CD4-positive, alpha-beta T cell treated with Interleukin-17A for 1 hour (primary cell): ENCODE results near the gene CREB5.
"Not testable (repeated sequence)": the region's sequence is repeated elsewhere in the genome, so short reads cannot be mapped to it uniquely, and the experiment has no call there.

Source experiments
- DNase-seq: peaks from one replicate; pipeline ENCODE4 v3.0.0-alpha.2; 2020

CREB5 gene

DNA sequence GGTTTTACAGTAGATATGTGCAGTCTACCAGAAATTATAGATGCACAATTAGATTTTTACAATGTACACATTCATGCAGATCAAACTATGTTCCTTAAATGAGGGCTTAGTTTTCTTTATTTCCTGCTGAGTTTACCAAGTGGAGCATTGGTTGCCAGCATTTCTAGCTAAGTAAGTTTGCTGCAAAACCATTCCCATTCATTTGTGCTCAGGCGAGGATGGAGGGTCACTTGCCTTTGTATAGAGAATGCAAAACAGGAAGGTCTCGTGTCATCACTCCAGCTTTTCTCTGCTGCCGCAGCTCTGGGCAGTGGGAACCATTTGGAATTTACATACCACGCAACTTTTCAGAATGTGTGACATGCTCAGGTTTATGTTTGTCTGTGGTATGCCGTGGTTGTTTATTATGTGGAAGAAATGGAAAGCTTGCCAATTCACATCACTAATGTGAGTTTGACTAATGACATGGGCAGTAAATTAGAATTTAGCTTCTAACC, 347.2 kb downstream of the CREB5 start:
- no peak for DNase-seq

DNA sequence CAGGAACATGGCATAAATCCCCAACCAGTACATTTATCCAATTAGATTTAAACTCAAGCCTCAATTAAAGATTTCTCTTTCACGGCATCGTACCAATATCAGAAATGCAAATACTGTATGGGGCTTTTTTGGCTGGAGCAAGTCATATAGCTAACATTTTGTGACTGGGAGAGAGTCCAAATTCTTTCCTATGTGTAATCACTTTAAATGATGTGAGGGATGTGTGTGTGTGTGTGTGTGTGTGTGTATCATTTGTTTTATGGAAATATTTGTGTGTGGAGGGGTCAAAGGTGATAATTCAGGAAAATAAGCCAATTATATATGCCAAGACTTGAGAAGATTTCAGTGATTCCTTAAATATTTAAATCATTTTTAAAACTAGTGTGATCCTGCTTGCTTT, 349.2 kb downstream of the CREB5 start:
- no peak for DNase-seq

DNA sequence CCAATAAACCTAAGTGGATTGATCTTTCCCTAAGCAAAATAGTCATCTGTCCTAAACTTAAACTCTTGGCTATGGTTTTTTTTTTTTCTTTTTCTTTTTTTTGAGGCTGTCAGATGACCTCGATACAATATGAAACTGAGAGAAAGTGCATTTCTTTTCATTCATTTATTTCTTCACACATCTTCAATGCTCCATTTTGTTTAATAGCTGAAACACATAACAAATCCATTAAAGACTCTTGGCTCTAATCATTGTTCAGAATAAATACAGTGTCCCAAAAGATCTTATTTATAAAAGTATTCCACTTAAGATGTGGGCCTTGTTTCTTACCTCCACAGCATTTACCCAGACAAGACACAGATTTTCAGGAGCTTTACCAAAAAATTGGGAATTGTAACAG, 350.3 kb downstream of the CREB5 start:
- DNase-seq: no peak

DNA sequence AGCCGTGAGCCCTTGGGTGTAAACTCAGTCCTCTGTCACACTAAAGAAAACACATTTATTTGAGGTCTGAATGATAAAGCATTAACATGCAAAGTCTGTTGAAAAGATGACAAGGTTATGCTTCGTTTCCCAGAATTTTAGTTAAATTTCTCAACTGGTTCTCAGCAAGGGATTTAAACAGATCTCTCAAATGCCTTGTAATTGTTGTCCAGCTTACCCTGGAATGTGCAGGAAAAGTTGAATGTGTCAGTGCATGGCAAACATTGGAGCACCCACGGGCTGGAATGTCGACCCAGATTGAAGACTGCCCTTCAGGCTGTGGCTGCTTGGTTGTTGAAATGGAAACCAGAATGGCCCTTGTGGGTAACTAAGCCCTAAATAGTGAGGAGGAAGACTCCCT, 354.0 kb downstream of the CREB5 start:
- DNase-seq: no peak

DNA sequence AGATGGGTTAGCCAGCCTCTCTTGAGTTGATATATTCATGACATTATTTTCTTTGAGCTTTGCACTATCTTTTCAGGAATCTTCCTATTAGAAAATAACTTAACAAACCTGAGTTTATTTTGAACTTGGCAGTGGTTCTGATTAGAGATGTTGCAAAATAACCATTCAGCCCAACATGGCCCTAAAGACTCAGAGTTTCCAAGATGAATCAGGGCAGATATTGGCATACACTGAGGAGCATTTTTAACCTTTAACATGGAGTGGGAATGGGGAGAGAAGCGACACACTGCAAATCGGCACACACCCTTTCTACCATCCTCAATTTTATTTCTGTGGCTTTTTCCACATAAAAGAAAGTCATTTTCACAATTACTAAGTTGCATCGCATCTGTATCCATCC, 355.0 kb downstream of the CREB5 start:
- no peak for DNase-seq

DNA sequence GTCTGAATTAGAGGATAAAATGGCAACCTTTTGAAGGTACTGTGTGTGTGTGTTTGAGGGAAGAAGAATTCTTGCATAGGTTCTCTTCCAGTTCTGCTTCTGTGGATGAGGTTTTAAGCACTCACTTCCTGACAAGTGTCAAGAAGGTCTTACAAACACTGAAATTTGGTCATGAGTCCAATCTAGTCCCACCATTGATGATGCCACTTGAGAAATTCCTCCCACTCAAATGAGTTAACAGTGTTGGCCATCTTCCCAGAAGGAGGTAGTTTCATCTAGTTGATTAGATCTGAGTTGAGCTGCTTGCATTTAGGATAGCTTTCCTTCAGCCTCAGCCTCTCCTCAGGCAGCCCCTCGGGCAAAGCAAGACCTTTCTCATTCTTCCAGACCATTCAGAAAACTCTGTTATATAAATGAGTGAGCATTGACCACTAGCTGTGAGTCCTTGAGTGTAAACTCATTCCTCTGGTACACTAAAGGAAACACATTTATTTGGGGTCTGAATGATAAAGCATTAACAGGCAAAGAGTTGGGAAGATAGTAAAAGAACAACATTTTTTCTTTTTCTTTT, 356.3 kb downstream of the CREB5 start:
- DNase-seq: no peak

DNA sequence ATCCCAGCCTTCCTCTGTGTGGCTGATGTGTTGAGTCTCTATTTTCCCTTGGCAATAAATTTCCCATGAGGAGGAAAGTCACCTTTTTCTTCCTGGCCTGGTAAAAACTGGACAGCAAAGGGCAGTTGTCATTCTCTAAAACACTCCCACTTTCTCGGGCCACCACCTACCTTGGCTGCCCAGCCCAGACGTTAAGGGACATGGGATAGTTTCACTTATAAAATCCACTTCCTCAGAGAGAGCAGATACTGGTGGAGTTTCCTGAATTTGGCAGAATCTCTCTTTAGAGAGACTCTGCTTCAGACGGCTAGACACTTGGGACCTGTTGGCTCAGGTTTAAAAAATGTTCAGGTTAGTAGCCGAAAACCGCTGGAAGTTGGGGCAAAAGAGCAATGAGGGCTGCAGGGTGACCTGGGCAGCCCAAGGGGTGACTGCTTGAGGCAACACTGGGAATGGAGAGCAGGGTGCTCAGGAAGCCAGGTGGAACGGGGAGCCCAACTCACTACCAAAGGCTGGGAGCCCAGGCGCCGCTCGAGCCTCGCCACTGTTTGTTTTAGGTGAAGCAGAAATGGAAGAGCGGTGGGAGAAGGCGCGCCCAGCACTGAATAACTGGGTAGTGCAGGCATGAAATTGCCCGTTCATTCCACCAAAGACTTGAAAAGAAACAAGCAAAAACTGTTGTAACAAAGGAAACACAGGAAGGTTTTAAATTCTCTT, 359.7 kb downstream of the CREB5 start:
- DNase-seq: no peak

DNA sequence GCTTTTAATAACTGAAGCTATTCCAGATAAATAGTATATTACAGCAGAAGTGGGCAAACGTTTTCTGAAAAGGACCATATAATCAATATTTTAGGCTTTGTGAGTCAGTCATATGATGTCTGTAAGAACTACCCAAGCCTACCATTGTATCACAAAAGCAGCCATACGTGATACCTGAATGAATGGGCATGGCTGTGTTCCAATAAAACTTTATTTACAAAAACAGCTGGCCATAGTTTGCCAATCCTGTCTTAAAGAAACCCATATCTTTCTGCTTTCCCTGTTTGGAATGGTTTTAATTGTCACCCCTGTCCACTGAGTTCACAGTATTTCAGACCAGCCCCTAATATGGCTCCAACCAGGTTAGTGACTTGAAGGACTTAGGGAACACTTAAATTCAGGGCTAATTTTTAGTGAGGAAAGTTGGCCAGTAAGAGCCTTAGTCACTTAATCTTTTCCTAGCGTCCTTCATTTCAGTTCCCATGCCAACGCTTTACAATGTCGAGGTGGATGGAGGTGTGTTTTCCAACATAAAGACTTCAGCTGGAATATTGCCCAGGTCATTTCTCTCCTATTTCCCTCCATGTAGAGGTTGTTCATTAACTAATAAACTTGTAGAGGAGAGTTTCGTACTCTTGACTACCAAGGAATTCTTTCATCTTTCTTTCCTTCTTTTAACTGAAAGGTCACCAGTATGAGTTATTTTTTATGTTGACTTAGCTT, 361.3 kb downstream of the CREB5 start:
- no peak for DNase-seq

DNA sequence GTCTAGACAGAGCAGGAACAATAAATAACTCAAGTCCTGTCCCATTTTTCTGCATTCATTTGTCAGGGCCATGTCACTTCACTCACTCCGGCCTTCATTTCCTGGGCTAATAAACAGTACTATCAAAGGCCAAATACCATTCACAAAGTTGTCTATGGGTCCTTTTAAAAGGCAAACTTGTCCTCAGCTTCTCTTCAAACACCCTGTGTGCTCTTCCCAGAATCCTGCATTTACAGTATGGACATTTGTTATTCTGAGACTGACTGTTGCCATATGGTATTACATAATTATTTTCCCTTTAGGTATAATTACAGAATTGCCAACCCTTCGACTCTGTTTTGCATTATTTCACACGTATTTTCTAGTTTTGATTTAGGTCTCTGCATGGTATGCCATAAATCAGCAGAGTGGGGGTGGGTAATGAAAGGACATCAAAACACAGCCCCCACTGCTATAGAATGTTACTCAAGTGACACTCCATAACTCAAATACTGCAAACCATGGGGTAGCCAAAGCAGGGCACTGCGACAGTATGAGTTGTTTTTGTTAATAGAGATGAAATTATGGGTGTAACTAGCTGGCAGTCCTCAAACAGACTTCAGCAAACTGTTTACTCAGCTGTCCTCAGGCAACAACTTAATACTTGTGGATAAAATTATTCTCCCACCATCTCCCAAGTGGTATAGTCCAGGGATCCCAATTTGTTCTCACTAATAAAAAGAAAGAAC, 362.1 kb downstream of the CREB5 start:
- DNase-seq: no peak

DNA sequence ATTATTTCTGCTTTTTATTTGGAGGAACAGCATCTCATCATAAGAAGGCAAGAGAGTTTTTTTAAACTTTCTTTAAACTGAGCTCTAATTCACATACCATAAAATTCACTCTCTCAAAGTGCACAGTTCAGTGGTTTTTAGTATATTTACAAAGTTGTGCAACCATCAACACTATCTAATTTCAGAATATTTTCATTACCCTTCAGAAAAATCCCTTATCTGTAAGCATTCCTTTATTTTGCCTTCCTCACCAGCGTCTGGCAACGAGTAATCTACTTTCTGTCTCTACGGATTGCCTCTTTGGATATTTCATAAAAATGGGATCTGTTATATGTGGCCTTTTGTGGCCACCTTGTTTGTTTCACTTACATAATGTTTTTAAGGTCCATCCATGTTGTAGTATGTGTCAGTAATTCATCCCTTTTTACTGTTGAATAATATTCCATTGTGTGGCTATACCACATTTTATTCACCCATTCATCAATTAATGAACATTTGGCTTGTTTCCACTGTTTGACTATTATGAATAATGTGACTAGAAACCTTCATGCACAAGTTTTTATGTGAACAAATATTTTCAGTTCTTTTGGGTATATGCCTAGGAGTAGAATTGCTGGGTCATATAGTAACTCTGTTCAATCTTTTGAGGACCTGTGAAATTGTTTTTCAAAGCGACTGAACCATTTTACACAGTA, 364.3 kb downstream of the CREB5 start:
- DNase-seq: no peak

DNA sequence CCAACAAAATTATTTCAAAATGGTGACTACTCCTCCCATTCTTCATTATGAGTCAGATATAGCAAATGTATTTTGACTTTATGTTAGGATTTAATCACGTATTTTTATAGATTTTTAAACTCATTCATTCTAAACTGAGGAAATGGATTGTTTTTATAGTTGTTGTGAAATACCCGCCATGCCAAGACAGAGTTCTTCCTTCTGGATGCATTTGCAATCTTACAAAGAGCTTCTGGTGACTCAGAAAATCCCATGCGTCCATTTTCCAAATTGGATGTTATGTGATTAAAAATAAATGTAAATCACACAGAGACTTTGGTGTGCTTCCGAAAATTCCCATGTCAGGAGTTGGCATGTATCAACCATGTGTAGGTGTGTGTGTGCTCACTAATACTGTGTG, 366.5 kb downstream of the CREB5 start:
- no peak for DNase-seq

DNA sequence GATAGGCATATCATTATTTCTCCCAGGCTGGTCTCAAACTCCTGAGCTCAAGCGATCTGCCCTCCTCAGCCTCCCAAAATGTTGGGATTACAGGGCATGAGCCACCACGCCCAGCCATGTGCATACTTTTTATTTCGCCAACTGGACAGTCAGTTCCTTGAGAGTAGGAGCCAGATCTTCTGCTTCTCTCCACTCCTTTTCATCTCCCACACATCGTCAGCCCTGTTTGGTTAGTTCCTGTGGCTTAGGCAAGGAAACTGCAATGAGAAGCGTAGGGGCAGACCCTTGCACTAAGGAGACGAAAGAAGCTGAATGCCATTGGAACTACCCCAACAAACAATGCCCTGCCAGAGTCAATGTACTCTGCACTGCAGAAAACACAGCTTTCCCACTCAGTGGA, 367.6 kb downstream of the CREB5 start:
- DNase-seq: no peak

DNA sequence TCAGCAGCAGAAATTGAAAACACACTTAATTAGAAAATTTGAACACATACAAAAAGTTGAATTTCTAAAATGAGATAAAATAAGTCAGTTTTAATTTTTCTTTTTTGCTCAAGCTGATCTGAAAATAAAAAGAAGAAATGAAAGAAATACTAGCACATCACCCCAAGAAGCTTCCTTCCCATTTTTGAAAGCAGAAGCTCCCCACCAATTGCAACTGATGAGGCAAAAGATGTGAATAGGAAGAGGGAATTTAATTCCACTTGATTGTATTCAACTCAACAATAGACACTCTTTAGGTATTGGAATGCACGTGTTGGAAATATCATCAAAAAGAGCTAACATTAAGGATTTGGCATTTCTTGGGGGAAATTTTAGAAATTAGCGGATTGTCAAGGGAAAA, 370.0 kb downstream of the CREB5 start:
- DNase-seq: no peak

DNA sequence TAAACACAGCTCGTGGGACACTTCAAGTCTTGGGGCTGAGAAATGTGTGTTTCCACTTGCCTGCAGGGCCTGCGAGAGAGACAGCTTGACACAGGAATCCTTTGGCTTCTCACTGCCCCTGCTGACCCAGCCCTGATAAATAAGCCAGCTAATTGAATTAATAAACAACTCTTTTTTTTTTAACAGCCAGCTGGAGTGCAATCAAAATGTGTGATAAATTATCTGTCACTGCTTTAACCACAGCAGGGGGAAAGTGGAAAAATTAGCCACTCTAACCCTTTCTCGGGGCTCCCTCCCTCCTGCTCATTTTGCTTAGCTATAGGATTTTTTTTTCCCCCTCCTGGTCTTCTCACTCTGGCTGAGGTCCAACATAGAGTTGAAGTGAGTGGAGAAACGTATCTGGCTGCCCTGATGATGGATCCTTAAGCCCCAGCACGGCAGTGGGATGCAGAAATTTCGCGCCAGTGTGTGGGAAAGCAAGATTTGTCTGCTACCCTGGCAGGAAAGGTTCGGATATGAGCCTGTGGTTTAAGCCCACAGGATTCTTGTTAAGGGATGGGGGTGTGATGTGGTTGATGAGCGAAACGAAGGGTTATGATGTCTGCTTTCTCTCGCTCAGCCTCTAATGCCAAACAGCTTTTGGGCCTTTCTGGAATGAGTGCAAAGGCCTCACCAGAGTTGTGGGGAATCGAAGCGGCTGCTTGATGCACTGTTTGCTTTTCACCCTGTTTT, 372.0 kb downstream of the CREB5 start:
- no peak for DNase-seq

DNA sequence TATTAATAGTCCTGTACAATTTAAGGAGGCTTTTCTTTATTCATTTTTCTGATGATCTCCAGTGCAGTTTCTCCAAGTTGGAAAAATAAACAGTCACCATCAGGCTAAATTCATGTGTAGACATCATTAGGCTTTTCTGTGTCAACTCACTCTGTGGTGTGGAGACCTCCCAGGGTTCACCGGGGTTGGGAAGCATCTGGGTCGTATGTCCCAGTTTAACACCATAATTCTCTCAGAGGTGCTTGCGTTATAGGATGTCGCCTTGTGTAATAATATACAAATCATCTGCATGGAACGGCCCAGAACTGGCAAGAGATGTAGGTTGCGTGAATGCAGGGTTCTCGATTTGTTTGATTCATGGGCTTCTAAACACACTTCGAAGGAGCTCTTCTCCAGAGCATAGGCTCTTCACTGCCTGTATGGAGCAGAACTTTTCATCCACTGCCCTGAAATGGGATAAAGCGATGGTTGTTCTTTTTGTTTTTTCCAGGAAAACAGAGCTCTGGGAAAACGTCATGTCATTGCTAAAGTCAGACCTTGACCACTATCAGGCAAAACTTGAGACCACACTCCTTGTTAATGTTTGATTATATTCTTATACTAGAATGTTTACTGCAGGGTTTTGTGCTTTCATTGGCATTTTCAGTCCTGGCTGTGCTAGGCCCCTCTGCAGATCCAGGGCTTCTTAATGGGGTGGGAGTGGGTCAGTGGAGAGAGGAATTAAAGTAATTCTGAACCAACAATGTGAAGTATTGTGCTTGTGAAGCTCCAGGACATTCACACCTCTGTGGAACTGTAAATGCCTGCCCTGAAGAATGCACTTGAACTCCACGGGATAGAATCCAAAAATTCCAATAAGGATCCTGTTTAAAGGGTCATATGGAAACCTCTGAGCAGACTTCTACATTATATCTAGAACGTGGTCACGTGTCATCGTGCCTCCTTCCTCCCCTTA, 373.0 kb downstream of the CREB5 start:
- DNase-seq: no peak

DNA sequence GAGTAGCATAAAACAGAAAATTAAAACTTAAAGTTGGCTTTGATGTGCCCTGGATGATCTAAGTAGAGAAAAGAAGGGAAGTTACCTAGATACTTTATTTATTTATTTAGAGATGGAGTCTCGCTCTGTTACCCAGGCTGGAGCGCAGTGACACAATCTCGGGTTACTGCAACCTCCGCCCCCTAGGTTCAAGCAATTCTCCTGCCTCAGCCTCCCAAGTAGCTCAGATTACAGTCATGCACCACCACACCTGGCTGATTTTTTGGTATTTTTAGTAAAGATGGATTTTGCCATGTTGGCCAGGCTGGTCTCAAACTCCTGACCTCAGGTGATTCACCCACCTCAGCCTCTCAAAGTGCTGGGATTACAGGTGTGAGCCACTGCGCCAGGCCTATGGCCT, 373.8 kb downstream of the CREB5 start:
- DNase-seq: not testable (repeated sequence)

DNA sequence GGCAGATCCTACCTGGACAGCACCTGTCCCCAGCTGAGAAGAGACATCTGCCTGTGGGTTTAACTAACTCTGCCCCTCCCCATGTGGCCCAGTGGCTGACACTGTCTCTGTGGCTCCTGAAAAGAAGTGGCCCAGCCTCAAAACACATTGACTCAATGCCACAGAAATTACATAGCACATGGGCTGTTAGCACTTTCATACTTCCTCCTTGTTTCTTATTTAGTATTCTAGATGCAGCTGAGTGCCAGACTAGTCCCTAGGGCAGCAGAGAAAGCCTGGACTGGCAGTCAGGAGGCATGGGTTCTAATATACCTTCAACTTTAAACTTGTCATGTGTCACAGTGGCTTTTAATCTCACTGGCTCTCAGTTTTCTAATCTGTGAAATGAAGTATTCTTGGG, 374.8 kb downstream of the CREB5 start:
- no peak for DNase-seq

DNA sequence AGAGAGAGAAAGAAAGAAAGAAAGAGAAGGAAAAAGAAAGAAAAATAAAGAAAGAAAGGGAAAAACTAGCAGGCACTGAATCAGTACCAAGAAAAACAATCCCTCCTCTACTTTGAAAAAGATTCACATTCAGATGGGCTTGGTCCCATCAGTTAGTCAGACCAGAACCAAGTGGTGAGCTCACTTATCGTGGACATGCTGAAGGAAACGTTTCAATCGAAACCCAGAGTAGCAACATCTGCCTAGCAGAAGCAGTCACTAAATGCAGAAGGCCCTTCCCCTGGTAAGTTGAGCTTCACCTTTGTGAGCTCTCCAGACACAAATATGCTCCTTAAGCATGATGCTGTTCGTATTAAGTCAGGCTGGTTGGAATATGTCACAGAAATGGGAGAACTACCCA, 378.1 kb downstream of the CREB5 start:
- DNase-seq: no peak

DNA sequence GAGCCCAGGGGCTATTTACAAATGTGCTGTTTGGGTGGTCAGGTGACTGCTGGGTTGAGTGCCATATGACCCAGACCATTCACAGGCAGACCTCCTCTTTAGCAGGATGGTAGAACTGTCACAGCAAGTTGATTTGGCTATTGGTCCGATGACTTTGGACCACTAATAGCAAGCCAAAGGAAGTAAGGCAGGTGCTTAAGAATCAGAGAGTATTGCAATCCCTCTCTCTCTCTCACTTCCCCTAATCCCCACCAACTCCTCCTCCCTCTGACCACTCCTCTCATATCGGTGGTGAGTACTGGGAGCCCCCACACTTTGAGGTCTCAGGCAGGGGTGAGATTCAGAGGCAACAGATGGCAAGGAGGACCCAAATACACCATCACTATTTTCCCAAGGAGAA, 380.5 kb downstream of the CREB5 start:
- DNase-seq: no peak

DNA sequence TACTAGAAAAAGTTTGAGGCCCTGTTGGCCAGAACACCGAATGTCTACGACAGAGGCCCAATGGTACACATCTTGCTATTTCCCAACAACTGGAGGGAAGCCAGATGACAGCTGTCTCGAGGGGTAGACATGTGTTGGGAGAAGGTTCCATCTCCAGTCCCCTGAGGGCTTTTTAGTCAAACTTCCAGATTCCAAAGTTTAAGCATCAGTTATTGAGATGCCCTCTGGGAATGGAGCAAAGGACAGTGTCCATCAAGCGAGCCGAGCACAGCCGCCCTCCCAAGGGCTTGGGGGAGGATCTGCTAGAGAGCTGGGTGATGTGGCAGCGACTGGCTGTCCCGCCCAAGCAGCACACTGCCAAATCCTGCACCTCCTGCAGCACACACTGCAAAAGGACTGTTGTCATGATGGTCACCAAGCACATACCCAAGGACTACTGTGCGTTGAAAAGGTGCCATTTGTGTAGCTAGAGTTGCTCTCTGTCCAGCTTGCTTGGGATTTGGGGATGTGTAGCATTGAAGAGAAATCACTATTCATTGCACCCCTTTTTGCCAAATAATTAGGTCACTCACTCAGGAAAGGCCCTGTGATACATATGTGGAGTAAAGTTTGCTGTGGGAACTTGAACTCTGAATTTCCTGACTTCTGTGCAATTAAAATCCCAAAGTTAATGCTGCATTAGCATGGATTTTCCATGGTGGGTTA, 381.2 kb downstream of the CREB5 start:
- no peak for DNase-seq
